GM18511 (cell line): ENCODE data around the gene RS1.

Experiments used
- ATAC-seq: cut with Tn5 transposase; IDR thresholded peaks from one replicate; pipeline ENCODE4 v1.9.1; 2021; ENCODE audit warnings: mild to moderate bottlenecking, moderate library complexity; ENCODE audit not compliant: unreplicated experiment

The RS1 gene

GRCh38 chrX:18607966-18608365 lies 63.9 kb downstream of the RS1 start:
- no peak for ATAC-seq

GRCh38 chrX:18598413-18598812 lies 73.5 kb downstream of the RS1 start:
- ATAC-seq: no peak

- no peak for ATAC-seq
Observed at GRCh38 chrX:18596096-18596495, 75.8 kb downstream of the RS1 start.

- ATAC-seq: no peak
Observed at GRCh38 chrX:18594079-18594478, 77.8 kb downstream of the RS1 start.

GRCh38 chrX:18591834-18592233 lies 80.1 kb downstream of the RS1 start:
- no peak for ATAC-seq
